Neural progenitor cell (in vitro differentiated cells): Measurements from ENCODE around the gene OOSP4A.

Experiments used
- CTCF ChIP-seq: fragments of 200-600 bp; sonication (generic); IDR thresholded peaks from 2 replicates; pipeline ENCODE4 v1.5.1; 2017; ENCODE audit warnings: antibody characterized with exemption, mild to moderate bottlenecking
- EZH2phosphoT487 ChIP-seq: fragments of 200-600 bp; sonication (generic); IDR thresholded peaks from 2 replicates; pipeline ENCODE4 v1.6.1; 2017; ENCODE audit warnings: antibody characterized with exemption

- TF ChIP-seq CTCF (no peak), EZH2phosphoT487 (no peak)
Observed at GRCh38 chr11:59967677-59968394, 4.0 kb downstream of the OOSP4A start.
